Body of pancreas (tissue), 4 donors: ENCODE measurements around the gene P2RY8. TPM values are rescaled to one million over a fixed set of nuclear protein-coding genes. Genes with fewer than 3 reads are reported as not detected.

Experiments
- ATAC-seq: fragments of 150-250 bp; one replicate; pipeline ENCODE4 v1.9.1; 2016
- DNase-seq, 4 donors: peaks; one replicate each; pipeline ENCODE4 v3.0.0-alpha.2; 2019
- H3K27ac ChIP-seq, 4 donors: fragments of 200-600 bp; sonication (generic); 1 replicate in 3 of 4; 2 replicates in 1 of 4; pipeline versions ENCODE4 v1.5.1 to v1.6.1; 2016 to 2019; ENCODE audit warnings: mild to moderate bottlenecking in 1 of 4, mixed read lengths in 1 of 4, moderate library complexity in 1 of 4
- H3K27me3 ChIP-seq, 2 donors: fragments of 200-600 bp; sonication (generic); one replicate each; pipeline ENCODE4 v1.6.0; 2016; ENCODE audit warnings: mild to moderate bottlenecking in 1 of 2
- H3K36me3 ChIP-seq, 2 donors: fragments of 200-600 bp; sonication (generic); replicated peaks in 1 of 2; 2 replicates each; pipeline ENCODE4 v1.5.1; 2016; ENCODE audit warnings: low read depth in 2 of 2; ENCODE audit not compliant: insufficient read depth in 1 of 2
- H3K4me1 ChIP-seq: fragments of 200-600 bp; sonication (generic); one replicate; pipeline ENCODE4 v1.6.0; 2016
- H3K4me3 ChIP-seq, 2 donors: fragments of 200-600 bp; sonication (generic); 1 replicate in 1 of 2; 2 replicates in 1 of 2; pipeline ENCODE4 v1.5.1; 2016 to 2019
- H3K9me3 ChIP-seq, 3 donors: fragments of 200-600 bp; sonication (generic); 1 replicate in 2 of 3; 2 replicates in 1 of 3; pipeline ENCODE4 v1.5.1; 2016
- CTCF ChIP-seq, 7 experiments: fragments of 450-650 bp in 4 of 7; fragments of 200-600 bp in 3 of 7; sonication (generic) in 3 of 7; IDR thresholded peaks; one replicate each; pipeline ENCODE4 v1.5.1; 2016 to 2019; ENCODE audit warnings: antibody characterized with exemption in 7 of 7
- POLR2A ChIP-seq, 3 donors: fragments of 450-650 bp; IDR thresholded peaks; one replicate each; pipeline ENCODE4 v1.6.1; 2016; ENCODE audit warnings: antibody characterized with exemption in 3 of 3, mild to moderate bottlenecking in 2 of 3
- WGBS, 2 donors: methylation state at CpG; one replicate each; pipeline ENCODE4 v1.1.5; 2017; 5-methylcytosine and 5-hydroxymethylcytosine counted together
- intact Hi-C: fragments of 100-400 bp; cut with DNase I; formaldehyde crosslinking; loops from one replicate; pipeline ENCODE4 v1.15.1; 2023
- total RNA-seq, 2 donors: library from RNA; depleted of rRNA; stranded (reverse); fragments of >200 nt; gene quantifications; one replicate each; pipeline ENCODE4 v1.1.0, GENCODE V29; 2016

The P2RY8 gene
- total RNA-seq, result under 1 TPM; 0.66 to 0.78 TPM

- no peak within 1 kb of the TSS for H3K4me3 ChIP-seq
- DNase-seq (peak; percentile 56 to 85 (median 63)), ATAC-seq (peak; percentile 79)
- no peaks in the 10 kb centered on the region for H3K27me3 ChIP-seq
- intact Hi-C loops, result no loop called here
- H3K27ac ChIP-seq, result peak within 1 kb of the TSS in 2 of 4 donors; percentile 52 to 74
- no peaks in the 10 kb centered on the region for H3K9me3 ChIP-seq
- peaks cover 13% of the 10 kb centered on the region for H3K4me1 ChIP-seq
- no peaks in the 10 kb centered on the region for H3K36me3 ChIP-seq
- WGBS, 2 donors, result 44 to 47% methylated on average over 27 of the region's 27 CpGs
- TF ChIP-seq CTCF (IDR thresholded peaks at IDR 0.05) (no peak), POLR2A (IDR thresholded peaks at IDR 0.05) (peak in 2 of 3 donors; percentile 24 to 51)
Observed at GRCh38 chrX:1537031-1537715, at the start of gene P2RY8. P2RY8 (minus strand) TSS chrX:1537185; CDS start chrX:1466558, 70,627 bp downstream.

DNA sequence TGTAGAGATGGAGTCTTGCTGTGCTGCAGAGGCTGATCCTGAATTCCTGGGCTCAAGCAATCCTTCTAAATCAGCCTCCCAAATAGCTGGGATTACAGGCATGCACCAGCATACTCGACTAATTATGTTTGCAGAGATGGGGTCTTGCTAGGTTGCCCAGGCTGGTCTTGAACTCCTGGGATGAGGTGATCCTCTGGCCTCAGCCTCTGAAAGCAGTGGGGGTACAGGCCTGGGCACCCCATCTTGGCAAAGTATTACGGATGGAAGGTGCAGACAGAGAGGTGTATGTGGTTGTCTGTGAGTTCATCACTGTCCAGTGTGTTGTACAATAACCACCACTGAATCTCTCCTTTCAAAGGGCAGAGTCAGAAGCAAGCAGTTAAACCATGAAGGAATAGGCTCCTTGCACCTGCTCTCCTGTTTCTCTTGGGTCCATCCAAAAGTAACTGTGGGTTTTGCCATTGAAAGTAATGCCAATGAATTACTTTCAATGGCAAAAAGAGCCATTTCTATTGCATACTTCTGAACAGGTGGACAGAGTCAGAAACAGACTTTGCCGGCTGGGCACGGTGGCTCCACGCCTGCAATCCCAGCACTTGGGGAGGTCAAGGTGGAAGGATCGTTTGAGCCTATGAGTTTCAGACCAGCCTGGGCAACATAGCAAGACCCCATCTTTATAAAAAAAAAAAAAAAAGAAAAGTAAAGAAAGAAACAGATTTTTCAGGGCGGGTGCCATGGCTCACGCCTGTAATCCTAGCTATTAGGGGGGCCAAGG, 47.4 kb upstream of the P2RY8 start:
- Histone ChIP-seq H3K4me3 (no peak overlapping the region), H3K27ac (no peak overlapping the region), H3K9me3 (no peaks in the 10 kb centered on the region), H3K27me3 (no peaks in the 10 kb centered on the region), H3K4me1 (no peaks in the 10 kb centered on the region), H3K36me3 (no peaks in the 10 kb centered on the region)
- no peak for TF ChIP-seq CTCF (IDR thresholded peaks at IDR 0.05)
- ATAC-seq, result no peak
- DNase-seq, result no peak
- intact Hi-C loops, result no loop called here
- 59 to 69% methylated on average over 8 of the region's 8 CpGs for WGBS, 2 donors

DNA sequence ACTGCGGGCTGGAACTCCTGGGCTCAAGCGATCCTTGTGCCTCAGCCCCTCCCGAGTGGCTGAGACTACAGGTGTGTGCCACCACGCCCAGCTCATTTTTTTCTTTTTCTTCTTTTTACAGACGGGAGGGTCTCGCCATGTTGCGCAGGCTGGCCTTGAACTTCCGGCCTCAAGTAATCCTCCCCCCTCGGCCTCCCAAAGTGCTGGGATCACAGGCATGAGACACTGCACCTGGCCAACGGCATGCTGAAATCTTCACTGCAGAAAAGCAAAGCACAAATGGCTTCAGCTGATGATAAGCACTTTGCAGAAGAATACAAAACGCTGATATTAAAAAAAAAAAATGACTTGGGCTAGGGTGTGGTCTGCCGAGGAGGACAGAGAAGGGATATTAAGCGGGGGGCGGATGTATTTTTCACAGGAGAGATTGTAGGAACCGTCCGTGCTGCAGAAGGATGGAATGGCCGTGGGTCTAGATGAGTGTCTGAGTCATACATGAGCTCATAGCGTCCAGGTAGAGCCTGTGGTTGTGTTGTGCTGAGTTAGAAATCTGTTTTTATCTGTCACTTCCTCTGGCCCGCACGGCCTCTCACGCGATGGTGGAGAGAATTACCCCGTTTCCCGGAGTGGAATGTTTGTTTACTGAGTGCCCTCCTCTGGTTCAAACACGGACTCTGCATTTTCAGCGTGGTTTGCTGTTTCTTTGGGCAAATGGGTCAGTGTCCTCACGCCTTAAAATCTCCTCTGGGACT, 45.9 kb upstream of the P2RY8 start:
- DNase-seq (no peak), ATAC-seq (no peak)
- Histone ChIP-seq H3K27ac (no peak overlapping the region), H3K4me3 (no peak overlapping the region), H3K27me3 (no peaks in the 10 kb centered on the region), H3K9me3 (no peaks in the 10 kb centered on the region), H3K4me1 (no peaks in the 10 kb centered on the region), H3K36me3 (no peaks in the 10 kb centered on the region)
- 28 to 33% methylated on average over 26 of the region's 27 CpGs for WGBS, 2 donors
- no peak for TF ChIP-seq POLR2A (IDR thresholded peaks at IDR 0.05)
- TF ChIP-seq CTCF (IDR thresholded peaks at IDR 0.05), result no peak
- intact Hi-C loops, result no loop called here

GRCh38 chrX:1581132-1581531, 44.1 kb upstream of the P2RY8 start:
- Histone ChIP-seq H3K36me3 (no peaks in the 10 kb centered on the region), H3K4me1 (no peaks in the 10 kb centered on the region), H3K27me3 (no peaks in the 10 kb centered on the region), H3K27ac (no peak overlapping the region), H3K4me3 (no peak overlapping the region), H3K9me3 (no peaks in the 10 kb centered on the region)
- WGBS, 2 donors, result 14 to 27% methylated on average over 4 of the region's 4 CpGs
- DNase-seq (peak; percentile 38 to 71 (median 66)), ATAC-seq (peak; percentile 68)
- no peak for TF ChIP-seq POLR2A (IDR thresholded peaks at IDR 0.05)
- TF ChIP-seq CTCF (IDR thresholded peaks at IDR 0.05), result peak; percentile 52 to 83 (median 76)
- intact Hi-C loops, result no loop called here
